Lower leg skin (tissue), 3 donors: ENCODE measurements around the gene GNB5.

ENCODE experiments used
- POLR2A ChIP-seq, 2 donors: fragments of 450-650 bp; IDR thresholded peaks; one replicate each; pipeline ENCODE4 v1.6.1; 2016 to 2017; ENCODE audit warnings: antibody characterized with exemption in 2 of 2, mild to moderate bottlenecking in 1 of 2, moderate library complexity in 1 of 2
- TF ChIP-seq, protein P1 (sequence below), 3 donors: fragments of 450-650 bp; IDR thresholded peaks; one replicate each; pipeline ENCODE4 v1.5.1; 2016; ENCODE audit warnings: antibody characterized with exemption in 3 of 3, mild to moderate bottlenecking in 3 of 3, moderate library complexity in 2 of 3

- TF ChIP-seq, protein P1, sequence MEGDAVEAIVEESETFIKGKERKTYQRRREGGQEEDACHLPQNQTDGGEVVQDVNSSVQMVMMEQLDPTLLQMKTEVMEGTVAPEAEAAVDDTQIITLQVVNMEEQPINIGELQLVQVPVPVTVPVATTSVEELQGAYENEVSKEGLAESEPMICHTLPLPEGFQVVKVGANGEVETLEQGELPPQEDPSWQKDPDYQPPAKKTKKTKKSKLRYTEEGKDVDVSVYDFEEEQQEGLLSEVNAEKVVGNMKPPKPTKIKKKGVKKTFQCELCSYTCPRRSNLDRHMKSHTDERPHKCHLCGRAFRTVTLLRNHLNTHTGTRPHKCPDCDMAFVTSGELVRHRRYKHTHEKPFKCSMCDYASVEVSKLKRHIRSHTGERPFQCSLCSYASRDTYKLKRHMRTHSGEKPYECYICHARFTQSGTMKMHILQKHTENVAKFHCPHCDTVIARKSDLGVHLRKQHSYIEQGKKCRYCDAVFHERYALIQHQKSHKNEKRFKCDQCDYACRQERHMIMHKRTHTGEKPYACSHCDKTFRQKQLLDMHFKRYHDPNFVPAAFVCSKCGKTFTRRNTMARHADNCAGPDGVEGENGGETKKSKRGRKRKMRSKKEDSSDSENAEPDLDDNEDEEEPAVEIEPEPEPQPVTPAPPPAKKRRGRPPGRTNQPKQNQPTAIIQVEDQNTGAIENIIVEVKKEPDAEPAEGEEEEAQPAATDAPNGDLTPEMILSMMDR (IDR thresholded peaks at IDR 0.05), result no peak
- no peak for TF ChIP-seq POLR2A (IDR thresholded peaks at IDR 0.05)
Observed at GRCh38 chr15:52099651-52100272, 91.4 kb downstream of the GNB5 start.
